Fibroblast of lung (primary cell): ENCODE results near the gene TAS2R38. TPM values are rescaled to one million over a fixed set of nuclear protein-coding genes. Genes with fewer than 3 reads are reported as not detected.

Experiments
- DNase-seq, 2 donors: peaks; one replicate each; pipeline versions ENCODE4 v3.0.0 to v3.0.0-alpha.2; 2010; ENCODE audit warnings: low read depth in 2 of 2
- H2AFZ ChIP-seq: 2 replicates; pipeline ENCODE4 v1.5.1; 2012; ENCODE audit warnings: low read length, control low read depth, inconsistent platforms
- H3K27ac ChIP-seq: 2 replicates; pipeline ENCODE4 v1.5.1; 2011; ENCODE audit warnings: low read length, control low read depth; ENCODE audit not compliant: insufficient read depth
- H3K27me3 ChIP-seq: 2 replicates; pipeline ENCODE4 v1.5.1; 2011; ENCODE audit warnings: mild to moderate bottlenecking, low read length; ENCODE audit not compliant: control insufficient read depth, insufficient read depth
- H3K36me3 ChIP-seq: 2 replicates; pipeline ENCODE4 v1.5.1; 2011; ENCODE audit warnings: low read length; ENCODE audit not compliant: control insufficient read depth, insufficient read depth
- H3K4me1 ChIP-seq: 2 replicates; pipeline ENCODE4 v1.5.1; 2011; ENCODE audit warnings: low read length; ENCODE audit not compliant: control insufficient read depth, insufficient read depth; ENCODE audit errors: extremely low read depth
- H3K4me2 ChIP-seq: 2 replicates; pipeline ENCODE4 v1.5.1; 2011; ENCODE audit warnings: low read length, control low read depth; ENCODE audit not compliant: insufficient read depth; ENCODE audit errors: extremely low read depth
- H3K4me3 ChIP-seq, 4 experiments: fragments of 200-600 bp in 1 of 4; sonication (generic) in 1 of 4; replicated peaks in 1 of 4; 2 replicates each; pipeline ENCODE4 v1.5.1; 2011 to 2016; ENCODE audit warnings: low read length in 4 of 4, low read depth in 3 of 4, mild to moderate bottlenecking in 3 of 4, control low read depth in 2 of 4, inconsistent platforms in 1 of 4, mixed read lengths in 1 of 4; ENCODE audit not compliant: insufficient read depth in 1 of 4; ENCODE audit errors: control extremely low read depth in 1 of 4
- H3K79me2 ChIP-seq: 2 replicates; pipeline ENCODE4 v1.5.1; 2012; ENCODE audit warnings: mild to moderate bottlenecking, low read length, inconsistent platforms; ENCODE audit not compliant: control insufficient read depth, insufficient read depth
- H3K9ac ChIP-seq: 2 replicates; pipeline ENCODE4 v1.5.1; 2011; ENCODE audit warnings: mild to moderate bottlenecking, low read length, control low read depth; ENCODE audit not compliant: insufficient read depth
- H3K9me3 ChIP-seq: 2 replicates; pipeline ENCODE4 v1.5.1; 2012; ENCODE audit warnings: low read depth, low read length; ENCODE audit not compliant: control insufficient read depth, insufficient read depth
- H4K20me1 ChIP-seq: 2 replicates; pipeline ENCODE4 v1.5.1; 2011; ENCODE audit warnings: low read length; ENCODE audit not compliant: control insufficient read depth, insufficient read depth; ENCODE audit errors: extremely low read depth
- CTCF ChIP-seq, 2 donors: IDR thresholded peaks in 1 of 2; conservative IDR thresholded peaks in 1 of 2; 1 replicate in 1 of 2; 2 replicates in 1 of 2; pipeline ENCODE4 v1.5.1; 2011 to 2012; ENCODE audit warnings: low read length in 2 of 2, control low read depth in 1 of 2, inconsistent platforms in 1 of 2, low read depth in 1 of 2, mild to moderate bottlenecking in 1 of 2
- EZH2 ChIP-seq: IDR thresholded peaks from 2 replicates; pipeline ENCODE4 v1.5.1; 2012; ENCODE audit warnings: low read length, control low read depth, mild to moderate bottlenecking; ENCODE audit errors: missing control alignments
- polyA plus RNA-seq, 2 donors: library from polyadenylated mRNA; depleted of rRNA in 1 of 2; stranded (reverse) in 1 of 2; unstranded in 1 of 2; fragments of >200 nt; gene quantifications; 2 replicates each; pipeline ENCODE4 v1.2.1, GENCODE V29; 2011 to 2012; ENCODE audit warnings: missing spikeins in 1 of 2
- total RNA-seq: library from RNA; depleted of rRNA; stranded (reverse); fragments of >200 nt; gene quantifications from 2 replicates; pipeline ENCODE4 v1.2.1, GENCODE V29; 2014

TAS2R38 gene
- total and polyA plus RNA-seq, 2 donors (not counting 1 experiment from before 2014, with no cell fraction given) = not detected

GRCh38 chr7:141956084-141956483 lies 17.5 kb downstream of the TAS2R38 start:
- Histone ChIP-seq H3K9me3 (no peaks in the 10 kb centered on the region), H2AFZ (no peak overlapping the region), H3K36me3 (no peaks in the 10 kb centered on the region), H3K79me2 (no peaks in the 10 kb centered on the region), H3K9ac (no peak overlapping the region), H3K4me2 (no peak overlapping the region), H3K4me3 (no peak overlapping the region), H3K4me1 (no peaks in the 10 kb centered on the region), H3K27me3 (no peaks in the 10 kb centered on the region), H3K27ac (no peak overlapping the region), H4K20me1 (no peaks in the 10 kb centered on the region)
- no peak for DNase-seq
- no peak for TF ChIP-seq EZH2
- no peak for TF ChIP-seq CTCF (conservative IDR thresholded peaks at IDR 0.05 in 1 of 2, IDR thresholded peaks at IDR 0.05 in 1 of 2; ENCODE audit: low read depth in 1 of 2, low read length in 2 of 2)

- H2AFZ ChIP-seq = no peak overlapping the region
- H3K27me3 ChIP-seq = no peaks in the 10 kb centered on the region
- no peaks in the 10 kb centered on the region for H3K79me2 ChIP-seq
- no peak overlapping the region for H3K27ac ChIP-seq
- H3K4me2 ChIP-seq = no peak overlapping the region
- no peak overlapping the region for H3K9ac ChIP-seq
- no peaks in the 10 kb centered on the region for H3K4me1 ChIP-seq
- no peak for DNase-seq
- no peak overlapping the region for H3K4me3 ChIP-seq
- H3K36me3 ChIP-seq = no peaks in the 10 kb centered on the region
- TF ChIP-seq CTCF (conservative IDR thresholded peaks at IDR 0.05 in 1 of 2, IDR thresholded peaks at IDR 0.05 in 1 of 2; ENCODE audit: low read depth in 1 of 2, low read length in 2 of 2) (no peak), EZH2 (no peak)
- H3K9me3 ChIP-seq = no peaks in the 10 kb centered on the region
- H4K20me1 ChIP-seq = no peaks in the 10 kb centered on the region
Measured at GRCh38 chr7:141954334-141954733, 19.2 kb downstream of the TAS2R38 start.

- TF ChIP-seq EZH2 (no peak), CTCF (conservative IDR thresholded peaks at IDR 0.05 in 1 of 2, IDR thresholded peaks at IDR 0.05 in 1 of 2; ENCODE audit: low read depth in 1 of 2, low read length in 2 of 2) (no peak)
- Histone ChIP-seq H3K27ac (no peak overlapping the region), H3K36me3 (no peaks in the 10 kb centered on the region), H3K79me2 (no peaks in the 10 kb centered on the region), H3K9ac (no peak overlapping the region), H2AFZ (no peak overlapping the region), H4K20me1 (no peaks in the 10 kb centered on the region), H3K4me3 (no peak overlapping the region), H3K27me3 (no peaks in the 10 kb centered on the region), H3K4me2 (no peak overlapping the region), H3K4me1 (no peaks in the 10 kb centered on the region), H3K9me3 (no peaks in the 10 kb centered on the region)
- no peak for DNase-seq
Measured at GRCh38 chr7:141952461-141952860, 21.1 kb downstream of the TAS2R38 start.
